CD8-positive, alpha-beta memory T cell (primary cell): Measurements from ENCODE around the gene TMTC1. TPM values are rescaled to one million over a fixed set of nuclear protein-coding genes. Genes with fewer than 3 reads are reported as not detected.

Experiments used
- CTCF ChIA-PET: fragments of 350-600 bp; sonication (Branson Sonifier 250); formaldehyde crosslinking; loops from one replicate; lab custom pipeline; 2021; ENCODE audit warnings: antibody characterized with exemption; lab: Charles Lee
- POLR2A ChIA-PET: fragments of 350-600 bp; sonication (Branson Sonifier 250); formaldehyde crosslinking; loops from one replicate; lab custom pipeline; 2021; ENCODE audit warnings: antibody characterized with exemption; lab: Charles Lee
- DNase-seq, 5 donors: peaks; one replicate each; pipeline versions ENCODE4 v3.0.0 to v3.0.0-alpha.2; 2020 to 2022; ENCODE audit warnings: mixed read lengths in 1 of 5
- H3K27ac ChIP-seq: one replicate; pipeline ENCODE4 v1.7.0; 2013; ENCODE audit warnings: low read depth, mild to moderate bottlenecking, low read length, moderate library complexity
- H3K27me3 ChIP-seq: 2 replicates; pipeline ENCODE4 v1.7.0; 2013; ENCODE audit warnings: low read length, mild to moderate bottlenecking; ENCODE audit not compliant: insufficient read depth, poor library complexity, severe bottlenecking
- H3K36me3 ChIP-seq: 2 replicates; pipeline ENCODE4 v1.7.0; 2013; ENCODE audit warnings: mild to moderate bottlenecking, low read length, moderate library complexity; ENCODE audit not compliant: insufficient read depth
- H3K4me1 ChIP-seq: 2 replicates; pipeline ENCODE4 v1.7.0; 2013; ENCODE audit warnings: mild to moderate bottlenecking, low read length, moderate library complexity; ENCODE audit not compliant: insufficient read depth
- H3K4me3 ChIP-seq: 2 replicates; pipeline ENCODE4 v1.7.0; 2013; ENCODE audit warnings: mild to moderate bottlenecking, low read length
- H3K9me3 ChIP-seq: 2 replicates; pipeline ENCODE4 v1.7.0; 2013; ENCODE audit warnings: mild to moderate bottlenecking, low read length
- H3K27ac Mint-ChIP-seq, 8 donors: one replicate each; pipeline ENCODE4 v1.8.0; 2020 to 2021; ENCODE audit warnings: mixed read lengths in 8 of 8, mild to moderate bottlenecking in 6 of 8, inconsistent platforms in 3 of 8, moderate library complexity in 3 of 8
- H3K27me3 Mint-ChIP-seq, 2 donors: one replicate each; pipeline ENCODE4 v1.8.0; 2020 to 2021; ENCODE audit warnings: mixed read lengths in 2 of 2, mild to moderate bottlenecking in 1 of 2, moderate library complexity in 1 of 2
- H3K36me3 Mint-ChIP-seq, 3 donors: one replicate each; pipeline ENCODE4 v1.8.0; 2020 to 2021; ENCODE audit warnings: mixed read lengths in 3 of 3, inconsistent platforms in 1 of 3, mild to moderate bottlenecking in 1 of 3
- H3K4me1 Mint-ChIP-seq, 3 donors: one replicate each; pipeline ENCODE4 v1.8.0; 2020 to 2021; ENCODE audit warnings: mixed read lengths in 3 of 3, inconsistent platforms in 1 of 3, mild to moderate bottlenecking in 1 of 3
- H3K4me3 Mint-ChIP-seq, 7 donors: one replicate each; pipeline ENCODE4 v1.8.0; 2020 to 2021; ENCODE audit warnings: mixed read lengths in 7 of 7, mild to moderate bottlenecking in 6 of 7, moderate library complexity in 4 of 7, inconsistent platforms in 2 of 7
- H3K9me3 Mint-ChIP-seq, 5 donors: one replicate each; pipeline ENCODE4 v1.8.0; 2020 to 2022; ENCODE audit warnings: mixed read lengths in 5 of 5, mild to moderate bottlenecking in 3 of 5, moderate library complexity in 2 of 5, inconsistent platforms in 1 of 5
- polyA plus RNA-seq: library from polyadenylated mRNA; unstranded; fragments of 300-500 nt; fragmentation: Illumina TruSeq; gene quantifications from one replicate; pipeline ENCODE4 v1.2.3, GENCODE V29; 2021
- total RNA-seq, 2 experiments: library from RNA; stranded (reverse); gene quantifications; one replicate each; pipeline ENCODE4 v1.2.3, GENCODE V29; 2021

Gene TMTC1
- total and polyA plus RNA-seq, 3 experiments from 2014 or later: not detected

GRCh38 chr12:29589851-29590250 lies 193.9 kb downstream of the TMTC1 start:
- Mint-ChIP-seq H3K27ac (no peak overlapping the region), H3K4me3 (no peak overlapping the region), H3K4me1 (no peaks in the 10 kb centered on the region), H3K9me3 (peaks cover 0 to 2% (median 0%) of the 10 kb centered on the region in 5 donors), H3K36me3 (no peaks in the 10 kb centered on the region), H3K27me3 (peaks cover 5 to 19% of the 10 kb centered on the region in 2 donors)
- Histone ChIP-seq H3K4me1 (no peaks in the 10 kb centered on the region), H3K36me3 (no peaks in the 10 kb centered on the region), H3K27me3 (no peaks in the 10 kb centered on the region), H3K4me3 (no peak overlapping the region), H3K9me3 (no peaks in the 10 kb centered on the region), H3K27ac (no peak overlapping the region)
- no peak for DNase-seq
- ChIA-PET CTCF (no interaction called here), POLR2A (no interaction called here)

- no peaks in the 10 kb centered on the region for H3K4me1 Mint-ChIP-seq
- H3K36me3 Mint-ChIP-seq: no peaks in the 10 kb centered on the region
- no peaks in the 10 kb centered on the region for H3K27me3 ChIP-seq
- no peak for DNase-seq
- CTCF ChIA-PET: no interaction called here
- H3K27ac ChIP-seq: no peak overlapping the region
- no peaks in the 10 kb centered on the region for H3K9me3 ChIP-seq
- H3K4me3 Mint-ChIP-seq: no peak overlapping the region
- H3K36me3 ChIP-seq: no peaks in the 10 kb centered on the region
- H3K27ac Mint-ChIP-seq: no peak overlapping the region
- H3K9me3 Mint-ChIP-seq: peaks cover 0 to 2% (median 0%) of the 10 kb centered on the region in 5 donors
- H3K27me3 Mint-ChIP-seq: peaks cover 5 to 19% of the 10 kb centered on the region in 2 donors
- H3K4me3 ChIP-seq: no peak overlapping the region
- H3K4me1 ChIP-seq: no peaks in the 10 kb centered on the region
- POLR2A ChIA-PET: no interaction called here
These were observed 194.4 kb downstream of the TMTC1 start for GRCh38 chr12:29589286-29589820.

GRCh38 chr12:29582677-29583272 lies 201.0 kb downstream of the TMTC1 start:
- H3K9me3 Mint-ChIP-seq: no peaks in the 10 kb centered on the region
- Histone ChIP-seq H3K27me3 (no peaks in the 10 kb centered on the region), H3K4me3 (no peak overlapping the region), H3K36me3 (no peaks in the 10 kb centered on the region), H3K9me3 (no peaks in the 10 kb centered on the region), H3K27ac (no peak overlapping the region), H3K4me1 (no peaks in the 10 kb centered on the region)
- ChIA-PET POLR2A (no interaction called here), CTCF (no interaction called here)
- DNase-seq: no peak
- H3K27me3 Mint-ChIP-seq: peaks cover 0 to 7% of the 10 kb centered on the region in 2 donors
- no peaks in the 10 kb centered on the region for H3K36me3 Mint-ChIP-seq
- H3K4me1 Mint-ChIP-seq: peaks cover 0 to 4% (median 0%) of the 10 kb centered on the region in 3 donors
- no peak overlapping the region for H3K4me3 Mint-ChIP-seq
- no peak overlapping the region for H3K27ac Mint-ChIP-seq

- Mint-ChIP-seq H3K9me3 (no peaks in the 10 kb centered on the region), H3K36me3 (no peaks in the 10 kb centered on the region), H3K4me3 (no peak overlapping the region), H3K4me1 (peaks cover 0 to 4% (median 0%) of the 10 kb centered on the region in 3 donors), H3K27ac (no peak overlapping the region), H3K27me3 (peaks cover 0 to 7% of the 10 kb centered on the region in 2 donors)
- no peak overlapping the region for H3K4me3 ChIP-seq
- H3K27ac ChIP-seq: no peak overlapping the region
- H3K9me3 ChIP-seq: no peaks in the 10 kb centered on the region
- ChIA-PET POLR2A (no interaction called here), CTCF (no interaction called here)
- no peak for DNase-seq
- H3K4me1 ChIP-seq: no peaks in the 10 kb centered on the region
- H3K27me3 ChIP-seq: no peaks in the 10 kb centered on the region
- no peaks in the 10 kb centered on the region for H3K36me3 ChIP-seq
These were observed 201.6 kb downstream of the TMTC1 start for GRCh38 chr12:29582146-29582545.

- Histone ChIP-seq H3K36me3 (no peaks in the 10 kb centered on the region), H3K27me3 (no peaks in the 10 kb centered on the region), H3K27ac (no peak overlapping the region), H3K4me1 (no peaks in the 10 kb centered on the region), H3K9me3 (no peaks in the 10 kb centered on the region), H3K4me3 (no peak overlapping the region)
- Mint-ChIP-seq H3K27me3 (peaks cover 0 to 8% of the 10 kb centered on the region in 2 donors), H3K4me1 (peaks cover 0 to 4% (median 0%) of the 10 kb centered on the region in 3 donors), H3K9me3 (no peaks in the 10 kb centered on the region), H3K27ac (no peak overlapping the region), H3K36me3 (no peaks in the 10 kb centered on the region), H3K4me3 (no peak overlapping the region)
- no peak for DNase-seq
- ChIA-PET POLR2A (no interaction called here), CTCF (no interaction called here)
These were observed 202.1 kb downstream of the TMTC1 start for GRCh38 chr12:29581631-29582030.

- peaks cover 0 to 14% of the 10 kb centered on the region in 2 donors for H3K27me3 Mint-ChIP-seq
- no peak for DNase-seq
- no peak overlapping the region for H3K27ac ChIP-seq
- no peaks in the 10 kb centered on the region for H3K9me3 Mint-ChIP-seq
- H3K4me1 Mint-ChIP-seq: peaks cover 0 to 4% (median 0%) of the 10 kb centered on the region in 3 donors
- no peaks in the 10 kb centered on the region for H3K9me3 ChIP-seq
- H3K4me3 Mint-ChIP-seq: no peak overlapping the region
- no peaks in the 10 kb centered on the region for H3K36me3 Mint-ChIP-seq
- no peaks in the 10 kb centered on the region for H3K36me3 ChIP-seq
- no peak overlapping the region for H3K27ac Mint-ChIP-seq
- no peaks in the 10 kb centered on the region for H3K4me1 ChIP-seq
- no peak overlapping the region for H3K4me3 ChIP-seq
- CTCF ChIA-PET: interaction anchor here (0.5 kb wide), 1 partner anchor 1167 kb away, joined by 3 read pairs; no protein-coding TSS in a partner anchor
- no peaks in the 10 kb centered on the region for H3K27me3 ChIP-seq
- POLR2A ChIA-PET: no interaction called here
These were observed 202.8 kb downstream of the TMTC1 start for GRCh38 chr12:29580971-29581370.

- Mint-ChIP-seq H3K36me3 (no peaks in the 10 kb centered on the region), H3K9me3 (no peaks in the 10 kb centered on the region), H3K4me1 (peaks cover 0 to 4% (median 0%) of the 10 kb centered on the region in 3 donors), H3K27ac (no peak overlapping the region), H3K27me3 (peaks cover 2 to 14% of the 10 kb centered on the region in 2 donors), H3K4me3 (no peak overlapping the region)
- Histone ChIP-seq H3K27ac (no peak overlapping the region), H3K4me1 (no peaks in the 10 kb centered on the region), H3K27me3 (no peaks in the 10 kb centered on the region), H3K4me3 (no peak overlapping the region), H3K9me3 (no peaks in the 10 kb centered on the region), H3K36me3 (no peaks in the 10 kb centered on the region)
- POLR2A ChIA-PET: no interaction called here
- DNase-seq: no peak
- CTCF ChIA-PET: no interaction called here
These were observed 205.0 kb downstream of the TMTC1 start for GRCh38 chr12:29578731-29579130.

- CTCF ChIA-PET: no interaction called here
- no peaks in the 10 kb centered on the region for H3K27me3 ChIP-seq
- H3K27me3 Mint-ChIP-seq: peaks cover 2 to 17% of the 10 kb centered on the region in 2 donors
- H3K9me3 Mint-ChIP-seq: no peaks in the 10 kb centered on the region
- no peaks in the 10 kb centered on the region for H3K4me1 ChIP-seq
- DNase-seq: no peak
- no peak overlapping the region for H3K4me3 Mint-ChIP-seq
- no peaks in the 10 kb centered on the region for H3K36me3 ChIP-seq
- H3K36me3 Mint-ChIP-seq: no peaks in the 10 kb centered on the region
- POLR2A ChIA-PET: no interaction called here
- H3K9me3 ChIP-seq: no peaks in the 10 kb centered on the region
- no peak overlapping the region for H3K27ac Mint-ChIP-seq
- no peak overlapping the region for H3K4me3 ChIP-seq
- no peak overlapping the region for H3K27ac ChIP-seq
- H3K4me1 Mint-ChIP-seq: peaks cover 0 to 4% (median 0%) of the 10 kb centered on the region in 3 donors
These were observed 205.7 kb downstream of the TMTC1 start for GRCh38 chr12:29578070-29578469.
